Caco-2 (cell line): ENCODE data around the gene XIRP1. TPM values are rescaled to one million over a fixed set of nuclear protein-coding genes. Genes with fewer than 3 reads are reported as not detected.

Experiments
- BruUV-seq: library from RNA; stranded (reverse); fragments of 400-500 nt; replicated peaks from 2 replicates; lab custom pipeline; 2021; lab: Mats Ljungman, UMichigan
- CTCF ChIA-PET: fragments of 300-600 bp; sonication (Branson Sonifier 250); formaldehyde crosslinking; loops from one replicate; lab custom pipeline; 2022; ENCODE audit warnings: antibody characterized with exemption; lab: Charles Lee
- POLR2A ChIA-PET: fragments of 300-600 bp; sonication (Branson Sonifier 250); formaldehyde crosslinking; loops from one replicate; lab custom pipeline; 2022; ENCODE audit warnings: antibody characterized with exemption; lab: Charles Lee
- DNase-seq, 2 experiments: peaks; one replicate each; pipeline versions ENCODE4 v3.0.0 to v3.0.0-alpha.2; 2020 to 2022
- H3K27me3 ChIP-seq: replicated peaks from 2 replicates; pipeline ENCODE4 v1.6.0; 2011; ENCODE audit warnings: low read length; ENCODE audit not compliant: control insufficient read depth, insufficient read depth
- H3K36me3 ChIP-seq: 2 replicates; pipeline ENCODE4 v1.5.1; 2011; ENCODE audit warnings: low read length; ENCODE audit not compliant: control insufficient read depth, insufficient read depth
- H3K4me1 ChIP-seq: fragments of 250-450 bp; sonication (Bioruptor Pico); 2 replicates; pipeline ENCODE4 v1.5.1; 2020; ENCODE audit warnings: mild to moderate bottlenecking
- H3K4me3 ChIP-seq: 2 replicates; pipeline ENCODE4 v1.5.1; 2011; ENCODE audit warnings: low read depth, mild to moderate bottlenecking, control low read depth, low read length
- H3K9me3 ChIP-seq: fragments of 250-450 bp; sonication (Bioruptor Pico); 2 replicates; pipeline ENCODE4 v1.5.1; 2020; ENCODE audit warnings: mild to moderate bottlenecking, moderate library complexity
- H3K27ac Mint-ChIP-seq: one replicate; pipeline ENCODE4 v1.8.0; 2022; ENCODE audit warnings: mixed read lengths; ENCODE audit not compliant: unreplicated experiment
- H3K27me3 Mint-ChIP-seq: one replicate; pipeline ENCODE4 v1.8.0; 2022; ENCODE audit warnings: mixed read lengths; ENCODE audit not compliant: insufficient read depth, unreplicated experiment
- H3K36me3 Mint-ChIP-seq: one replicate; pipeline ENCODE4 v1.8.0; 2022; ENCODE audit warnings: mild to moderate bottlenecking, mixed read lengths; ENCODE audit not compliant: insufficient read depth, unreplicated experiment
- H3K4me1 Mint-ChIP-seq: one replicate; pipeline ENCODE4 v1.8.0; 2022; ENCODE audit warnings: low read depth, mixed read lengths; ENCODE audit not compliant: unreplicated experiment
- H3K4me3 Mint-ChIP-seq: one replicate; pipeline ENCODE4 v1.8.0; 2022; ENCODE audit warnings: mild to moderate bottlenecking, moderate library complexity, mixed read lengths; ENCODE audit not compliant: unreplicated experiment
- H3K9me3 Mint-ChIP-seq: one replicate; pipeline ENCODE4 v1.8.0; 2022; ENCODE audit warnings: mixed read lengths; ENCODE audit not compliant: unreplicated experiment
- CTCF ChIP-seq, 2 experiments: fragments of 200-600 bp in 1 of 2; IDR thresholded peaks; 1 replicate in 1 of 2; 2 replicates in 1 of 2; pipeline versions ENCODE4 v1.5.1 to v1.8.0; 2011 to 2022; ENCODE audit warnings: antibody characterized with exemption in 1 of 2, control low read depth in 1 of 2, inconsistent platforms in 1 of 2, low read depth in 1 of 2, low read length in 1 of 2, mild to moderate bottlenecking in 1 of 2, moderate library complexity in 1 of 2; ENCODE audit not compliant: insufficient read depth in 1 of 2, severe bottlenecking in 1 of 2, unreplicated experiment in 1 of 2
- intact Hi-C: fragments of 100-400 bp; cut with micrococcal nuclease; formaldehyde crosslinking; loops from one replicate; pipeline ENCODE4 v1.10.0; 2022; ENCODE audit not compliant: unreplicated experiment
- total RNA-seq: library from RNA; stranded (reverse); gene quantifications from 2 replicates; pipeline ENCODE4 v1.2.3, GENCODE V29; 2022

XIRP1 gene
- total RNA-seq, 1 experiment from 2014 or later = not detected

- peak overlapping the region; percentile 60 for H3K4me3 ChIP-seq
- Mint-ChIP-seq H3K4me1 (peaks cover 66% of the 10 kb centered on the region), H3K36me3 (peaks cover 72% of the 10 kb centered on the region), H3K27ac (peak overlapping the region; percentile 96), H3K4me3 (peak overlapping the region; percentile 94), H3K27me3 (no peaks in the 10 kb centered on the region), H3K9me3 (no peaks in the 10 kb centered on the region)
- no peaks in the 10 kb centered on the region for H3K9me3 ChIP-seq
- no peak for TF ChIP-seq CTCF (IDR thresholded peaks at IDR 0.05; ENCODE audit: insufficient read depth in 1 of 2, low read depth in 1 of 2, low read length in 1 of 2, severe bottlenecking in 1 of 2, unreplicated experiment in 1 of 2)
- H3K36me3 ChIP-seq = no peaks in the 10 kb centered on the region
- intact Hi-C loops = no loop called here
- CTCF ChIA-PET = interaction anchor here (1.5 to 1.6 kb wide), 2 partner anchors 27 to 137 kb away, joined by 4 to 7 read pairs; no protein-coding TSS in a partner anchor
- no TSS peak for BruUV-seq
- POLR2A ChIA-PET = interaction anchor here (0.6 to 1.1 kb wide), 2 partner anchors 26 to 42 kb away, joined by 3 read pairs; no protein-coding TSS in a partner anchor
- peaks cover 70% of the 10 kb centered on the region for H3K4me1 ChIP-seq
- DNase-seq = peak; percentile 68 to 75
- no peaks in the 10 kb centered on the region for H3K27me3 ChIP-seq
Observed at GRCh38 chr3:39150803-39151631, 41.4 kb downstream of the XIRP1 start.

- no TSS peak for BruUV-seq
- Histone ChIP-seq H3K4me3 (no peak overlapping the region), H3K4me1 (peaks cover 65% of the 10 kb centered on the region), H3K9me3 (no peaks in the 10 kb centered on the region), H3K27me3 (no peaks in the 10 kb centered on the region), H3K36me3 (no peaks in the 10 kb centered on the region)
- DNase-seq = no peak
- TF ChIP-seq CTCF (IDR thresholded peaks at IDR 0.05; ENCODE audit: insufficient read depth in 1 of 2, low read depth in 1 of 2, low read length in 1 of 2, severe bottlenecking in 1 of 2, unreplicated experiment in 1 of 2) = no peak
- peaks cover 66% of the 10 kb centered on the region for H3K4me1 Mint-ChIP-seq
- peak overlapping the region; percentile 94 for H3K4me3 Mint-ChIP-seq
- H3K9me3 Mint-ChIP-seq = no peaks in the 10 kb centered on the region
- intact Hi-C loops = no loop called here
- H3K27me3 Mint-ChIP-seq = no peaks in the 10 kb centered on the region
- peaks cover 76% of the 10 kb centered on the region for H3K36me3 Mint-ChIP-seq
- ChIA-PET POLR2A (interaction anchor here (0.6 to 1.1 kb wide), 2 partner anchors 27 to 41 kb away, joined by 3 read pairs; no protein-coding TSS in a partner anchor), CTCF (interaction anchor here (1.5 to 1.6 kb wide), 2 partner anchors 28 to 138 kb away, joined by 4 to 7 read pairs; no protein-coding TSS in a partner anchor)
- H3K27ac Mint-ChIP-seq = peak overlapping the region; percentile 96
Observed at GRCh38 chr3:39150148-39150802, 42.1 kb downstream of the XIRP1 start.

- Mint-ChIP-seq H3K9me3 (no peaks in the 10 kb centered on the region), H3K4me1 (peaks cover 64% of the 10 kb centered on the region), H3K36me3 (peaks cover 80% of the 10 kb centered on the region), H3K4me3 (no peak overlapping the region), H3K27me3 (no peaks in the 10 kb centered on the region), H3K27ac (peak overlapping the region; percentile 96)
- Histone ChIP-seq H3K4me3 (no peak overlapping the region), H3K4me1 (peaks cover 62% of the 10 kb centered on the region), H3K9me3 (no peaks in the 10 kb centered on the region), H3K27me3 (no peaks in the 10 kb centered on the region), H3K36me3 (no peaks in the 10 kb centered on the region)
- no peak for DNase-seq
- intact Hi-C loops = no loop called here
- ChIA-PET POLR2A (interaction anchor here (1.1 kb wide), 1 partner anchor 28 kb away, joined by 3 read pairs; no protein-coding TSS in a partner anchor), CTCF (interaction anchor here (0.9 kb wide), 1 partner anchor 42 kb away, joined by 3 read pairs; the partner anchor contains the start of genes GORASP1 and TTC21A)
- no TSS peak for BruUV-seq
- no peak for TF ChIP-seq CTCF (IDR thresholded peaks at IDR 0.05; ENCODE audit: insufficient read depth in 1 of 2, low read depth in 1 of 2, low read length in 1 of 2, severe bottlenecking in 1 of 2, unreplicated experiment in 1 of 2)
Observed at GRCh38 chr3:39149498-39150147, 42.8 kb downstream of the XIRP1 start.
